PC-3 (cell line): ENCODE results near the gene TCF21. TPM values are rescaled to one million over a fixed set of nuclear protein-coding genes. Genes with fewer than 3 reads are reported as not detected.
"Not testable (repeated sequence)": the region's sequence is repeated elsewhere in the genome, so short reads cannot be mapped to it uniquely, and the experiment has no call there.

Source experiments
- ATAC-seq: fragments of 200-7000 bp; cut with Tn5 transposase; 2 replicates; pipeline ENCODE4 v1.9.1; 2020; ENCODE audit warnings: mild to moderate bottlenecking, moderate library complexity
- BruUV-seq: library from RNA; stranded (reverse); fragments of 400-500 nt; replicated peaks from 2 replicates; lab custom pipeline; 2021; lab: Mats Ljungman, UMichigan
- CTCF ChIA-PET: fragments of 300-600 bp; sonication (Branson Sonifier 250); formaldehyde crosslinking; loops from one replicate; lab custom pipeline; 2022; ENCODE audit warnings: antibody characterized with exemption; lab: Charles Lee
- POLR2A ChIA-PET: fragments of 300-600 bp; sonication (Branson Sonifier 250); formaldehyde crosslinking; loops from one replicate; lab custom pipeline; 2022; ENCODE audit warnings: antibody characterized with exemption; ENCODE audit not compliant: unreplicated experiment; lab: Charles Lee
- DNase-seq: peaks from one replicate; pipeline ENCODE4 v3.0.0-alpha.2; 2015
- H2AFZ ChIP-seq: fragments of 300-600 bp; sonication (generic); 2 replicates; pipeline ENCODE4 v1.6.0; 2016; ENCODE audit warnings: antibody characterized with exemption, low read length
- H3F3A ChIP-seq: fragments of 300-600 bp; sonication (generic); one replicate; pipeline ENCODE4 v1.6.0; 2017; ENCODE audit warnings: antibody characterized with exemption, low read length, control low read depth, mild to moderate bottlenecking; ENCODE audit not compliant: unreplicated experiment
- H3K27ac ChIP-seq: fragments of 300-600 bp; sonication (generic); 2 replicates; pipeline ENCODE4 v1.5.1; 2016; ENCODE audit warnings: mild to moderate bottlenecking, low read length
- H3K27me3 ChIP-seq: fragments of 300-600 bp; sonication (generic); 2 replicates; pipeline ENCODE4 v1.6.1; 2016; ENCODE audit warnings: low read length, mixed read lengths
- H3K36me3 ChIP-seq: fragments of 300-600 bp; sonication (generic); 2 replicates; pipeline ENCODE4 v1.6.1; 2016; ENCODE audit warnings: low read depth, mixed run types, low read length, mixed read lengths
- H3K4me1 ChIP-seq: fragments of 300-600 bp; sonication (generic); 2 replicates; pipeline ENCODE4 v1.5.1; 2016; ENCODE audit warnings: low read length; ENCODE audit not compliant: insufficient read depth
- H3K4me2 ChIP-seq: fragments of 300-600 bp; sonication (generic); 2 replicates; pipeline ENCODE4 v1.6.0; 2016; ENCODE audit warnings: low read length
- H3K4me3 ChIP-seq: fragments of 300-600 bp; sonication (generic); 2 replicates; pipeline ENCODE4 v1.5.1; 2016; ENCODE audit warnings: mild to moderate bottlenecking, low read length, mixed read lengths
- H3K79me2 ChIP-seq: fragments of 300-600 bp; sonication (generic); 2 replicates; pipeline ENCODE4 v1.6.1; 2017; ENCODE audit warnings: low read length, mixed read lengths
- H3K9ac ChIP-seq: fragments of 300-600 bp; sonication (generic); 2 replicates; pipeline ENCODE4 v1.6.0; 2016; ENCODE audit warnings: mild to moderate bottlenecking, low read length
- H3K9me2 ChIP-seq: fragments of 300-600 bp; sonication (generic); replicated peaks from 2 replicates; pipeline ENCODE4 v1.6.1; 2016; ENCODE audit warnings: mixed run types, low read length, mixed read lengths
- H3K9me3 ChIP-seq: fragments of 300-600 bp; sonication (generic); 2 replicates; pipeline ENCODE4 v1.6.1; 2016; ENCODE audit warnings: low read length, mixed read lengths
- H4K20me1 ChIP-seq: fragments of 300-600 bp; sonication (generic); 2 replicates; pipeline ENCODE4 v1.6.1; 2016; ENCODE audit warnings: low read length, mixed read lengths
- EZH2 ChIP-seq: fragments of 300-600 bp; sonication (generic); IDR thresholded peaks from one replicate; pipeline ENCODE4 v1.6.1; 2017; ENCODE audit warnings: antibody characterized with exemption, mild to moderate bottlenecking, low read length; ENCODE audit not compliant: unreplicated experiment
- EZH2phosphoT487 ChIP-seq: fragments of 300-600 bp; sonication (generic); IDR thresholded peaks from 2 replicates; pipeline ENCODE4 v1.6.1; 2018; ENCODE audit warnings: mild to moderate bottlenecking, antibody characterized with exemption, low read length, borderline replicate concordance
- intact Hi-C: fragments of 100-400 bp; cut with micrococcal nuclease; formaldehyde crosslinking; loops from 2 replicates; pipeline ENCODE4 v1.9.0; 2023
- total RNA-seq: library from RNA; depleted of rRNA; stranded (reverse); fragments of >200 nt; gene quantifications from 2 replicates; pipeline ENCODE4 v1.2.3, GENCODE V29; 2014
- TF ChIP-seq, protein P1 (sequence below): fragments of 300-600 bp; sonication (generic); conservative IDR thresholded peaks from 2 replicates; pipeline ENCODE4 v1.5.1; 2017; ENCODE audit warnings: antibody characterized with exemption, low read depth, mild to moderate bottlenecking, low read length

Gene TCF21
- total RNA-seq, 1 experiment from 2014 or later, result not detected

DNA sequence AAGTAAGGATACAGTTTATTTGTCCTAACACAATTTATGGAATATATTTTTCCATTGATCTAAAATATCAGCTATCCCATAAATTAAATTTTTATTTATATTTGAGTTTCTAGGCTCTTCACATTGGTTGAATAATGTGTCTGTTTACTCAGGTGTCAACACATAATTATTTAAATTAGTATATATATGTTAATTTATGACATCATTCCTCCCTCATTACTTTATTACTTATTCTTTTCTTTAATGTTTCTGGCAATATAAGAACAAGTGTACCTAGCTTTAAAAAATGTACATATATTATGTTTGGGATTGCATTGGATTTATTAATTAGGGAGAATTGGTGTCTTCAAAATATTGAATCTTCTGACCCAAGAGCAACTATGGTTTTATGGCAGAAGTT lies 31.2 kb upstream of the TCF21 start:
- H3K4me3 ChIP-seq, result no peak overlapping the region
- no peaks in the 10 kb centered on the region for H3F3A ChIP-seq
- TF ChIP-seq, protein P1, sequence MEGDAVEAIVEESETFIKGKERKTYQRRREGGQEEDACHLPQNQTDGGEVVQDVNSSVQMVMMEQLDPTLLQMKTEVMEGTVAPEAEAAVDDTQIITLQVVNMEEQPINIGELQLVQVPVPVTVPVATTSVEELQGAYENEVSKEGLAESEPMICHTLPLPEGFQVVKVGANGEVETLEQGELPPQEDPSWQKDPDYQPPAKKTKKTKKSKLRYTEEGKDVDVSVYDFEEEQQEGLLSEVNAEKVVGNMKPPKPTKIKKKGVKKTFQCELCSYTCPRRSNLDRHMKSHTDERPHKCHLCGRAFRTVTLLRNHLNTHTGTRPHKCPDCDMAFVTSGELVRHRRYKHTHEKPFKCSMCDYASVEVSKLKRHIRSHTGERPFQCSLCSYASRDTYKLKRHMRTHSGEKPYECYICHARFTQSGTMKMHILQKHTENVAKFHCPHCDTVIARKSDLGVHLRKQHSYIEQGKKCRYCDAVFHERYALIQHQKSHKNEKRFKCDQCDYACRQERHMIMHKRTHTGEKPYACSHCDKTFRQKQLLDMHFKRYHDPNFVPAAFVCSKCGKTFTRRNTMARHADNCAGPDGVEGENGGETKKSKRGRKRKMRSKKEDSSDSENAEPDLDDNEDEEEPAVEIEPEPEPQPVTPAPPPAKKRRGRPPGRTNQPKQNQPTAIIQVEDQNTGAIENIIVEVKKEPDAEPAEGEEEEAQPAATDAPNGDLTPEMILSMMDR, result no peak
- TF ChIP-seq EZH2 (no peak), EZH2phosphoT487 (no peak)
- BruUV-seq, result no TSS peak
- no peaks in the 10 kb centered on the region for H3K9me2 ChIP-seq
- no peaks in the 10 kb centered on the region for H3K79me2 ChIP-seq
- H4K20me1 ChIP-seq, result no peaks in the 10 kb centered on the region
- no peak overlapping the region for H3K4me2 ChIP-seq
- DNase-seq (no peak), ATAC-seq (no peak)
- intact Hi-C loops, result no loop called here
- POLR2A ChIA-PET, result no interaction called here
- CTCF ChIA-PET, result interaction anchor here (0.6 kb wide), 1 partner anchor 288 kb away, joined by 7 read pairs; no protein-coding TSS in a partner anchor
- no peaks in the 10 kb centered on the region for H3K4me1 ChIP-seq
- 0 out of 2 replicates have a peak, but pooled peaks cover 5% of the 10 kb centered on the region for H3K9me3 ChIP-seq
- no peak overlapping the region for H3K27ac ChIP-seq
- H3K27me3 ChIP-seq, result peaks cover 12% of the 10 kb centered on the region; the same call in 1 of the 2 replicates
- no peak overlapping the region for H2AFZ ChIP-seq
- H3K9ac ChIP-seq, result no peak overlapping the region
- no peaks in the 10 kb centered on the region for H3K36me3 ChIP-seq

DNA sequence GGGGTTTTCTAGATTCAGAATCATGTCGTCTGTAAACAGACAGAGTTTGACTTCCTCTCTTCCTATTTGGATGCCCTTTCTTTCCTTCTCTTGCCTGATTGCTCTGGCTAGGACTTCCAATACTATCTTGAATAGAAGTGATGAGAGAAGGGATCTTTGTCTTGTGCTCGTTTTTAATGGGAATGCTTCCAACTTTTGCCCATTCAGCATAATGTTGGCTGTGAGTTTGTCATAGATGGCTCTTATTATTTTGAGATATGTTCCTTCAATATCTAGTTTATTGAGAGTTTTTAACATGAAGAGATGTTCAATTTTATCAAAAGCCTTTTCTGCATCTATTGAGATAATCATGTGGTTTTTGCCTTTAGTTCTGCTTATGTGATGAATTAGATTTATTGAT lies 27.6 kb upstream of the TCF21 start:
- H3K36me3 ChIP-seq, H3K79me2 ChIP-seq, H3K27ac ChIP-seq, H3K4me3 ChIP-seq, H4K20me1 ChIP-seq, H2AFZ ChIP-seq, H3K9me2 ChIP-seq, H3K9me3 ChIP-seq, CTCF ChIA-PET, H3K27me3 ChIP-seq, H3K4me2 ChIP-seq, ATAC-seq, H3K9ac ChIP-seq, H3F3A ChIP-seq, POLR2A ChIA-PET, H3K4me1 ChIP-seq, intact Hi-C loops, DNase-seq, BruUV-seq: not testable (repeated sequence)

DNA sequence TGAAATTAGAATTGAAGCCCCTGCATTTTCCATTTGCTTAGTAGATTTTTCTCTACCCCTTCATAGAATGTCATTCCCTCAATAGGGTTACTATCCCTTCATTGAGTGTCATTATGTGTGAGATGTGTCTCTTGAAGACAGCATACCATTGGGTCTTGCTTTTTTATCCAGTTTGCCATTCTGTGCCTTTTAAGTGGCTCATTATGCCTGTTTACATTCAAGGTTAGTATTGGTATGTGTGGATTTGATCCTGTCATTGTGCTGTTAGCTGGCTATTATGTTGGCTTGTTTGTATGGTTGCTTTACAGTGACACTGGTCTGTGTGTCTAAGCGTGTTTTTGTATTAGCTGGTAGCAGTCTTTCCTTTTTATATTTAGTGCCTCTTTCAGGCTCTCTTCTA lies 25.7 kb upstream of the TCF21 start:
- Histone ChIP-seq H3K79me2 (no peaks in the 10 kb centered on the region), H4K20me1 (no peaks in the 10 kb centered on the region), H3K4me2 (no peak overlapping the region), H3K4me3 (no peak overlapping the region), H3K9ac (no peak overlapping the region), H2AFZ (no peak overlapping the region), H3K9me3 (0 out of 2 replicates have a peak, but pooled peaks cover 5% of the 10 kb centered on the region), H3F3A (no peaks in the 10 kb centered on the region), H3K4me1 (no peaks in the 10 kb centered on the region), H3K27me3 (no peaks in the 10 kb centered on the region), H3K9me2 (no peaks in the 10 kb centered on the region), H3K36me3 (no peaks in the 10 kb centered on the region), H3K27ac (no peak overlapping the region)
- ChIA-PET POLR2A (no interaction called here), CTCF (no interaction called here)
- intact Hi-C loops, result no loop called here
- ATAC-seq (no peak), DNase-seq (no peak)
- TF ChIP-seq EZH2phosphoT487, result no peak
- BruUV-seq, result no TSS peak

DNA sequence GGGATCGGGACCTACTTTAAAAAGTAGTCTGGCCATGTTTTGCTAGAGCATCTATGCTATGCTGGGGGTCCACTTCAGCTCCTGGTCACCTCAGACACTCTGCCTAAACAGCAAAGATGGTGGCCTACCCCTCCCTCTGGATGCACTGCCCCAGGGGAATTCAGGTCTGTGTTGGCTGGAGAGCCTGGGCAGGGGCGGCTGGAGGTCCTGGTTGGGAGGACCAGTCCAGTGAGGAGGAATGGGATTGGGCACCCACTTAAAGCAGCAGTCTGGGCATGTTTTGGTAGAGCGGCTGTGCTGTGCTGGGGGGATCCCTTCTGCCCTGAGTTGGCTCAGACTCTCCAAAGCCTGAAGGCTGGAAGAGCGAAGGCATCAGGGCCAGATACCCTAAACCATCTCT lies 23.2 kb upstream of the TCF21 start:
- Histone ChIP-seq H3K4me2 (no peak overlapping the region), H2AFZ (no peak overlapping the region), H4K20me1 (no peaks in the 10 kb centered on the region), H3K4me3 (no peak overlapping the region), H3K27ac (no peak overlapping the region), H3F3A (no peaks in the 10 kb centered on the region), H3K36me3 (no peaks in the 10 kb centered on the region), H3K9me2 (no peaks in the 10 kb centered on the region), H3K27me3 (no peaks in the 10 kb centered on the region), H3K9me3 (0 out of 2 replicates have a peak, but pooled peaks cover 5% of the 10 kb centered on the region), H3K4me1 (no peaks in the 10 kb centered on the region), H3K9ac (no peak overlapping the region), H3K79me2 (no peaks in the 10 kb centered on the region)
- no TSS peak for BruUV-seq
- intact Hi-C loops, result no loop called here
- ChIA-PET CTCF (no interaction called here), POLR2A (no interaction called here)
- DNase-seq, result no peak
- no peak for ATAC-seq
- TF ChIP-seq EZH2phosphoT487 (no peak), EZH2 (no peak)
- TF ChIP-seq, protein P1, result no peak
